GM10266 (cell line): Measurements from ENCODE around the gene RALGAPA1.
"Not testable (repeated sequence)": the region's sequence is repeated elsewhere in the genome, so short reads cannot be mapped to it uniquely, and the experiment has no call there.

ENCODE experiments used
- DNase-seq: peaks from one replicate; pipeline ENCODE4 v3.0.0; 2012; ENCODE audit errors: extremely low spot score
- CTCF ChIP-seq: IDR thresholded peaks from 2 replicates; pipeline ENCODE4 v1.5.1; 2012; ENCODE audit warnings: mild to moderate bottlenecking, low read depth; ENCODE audit not compliant: control insufficient read depth, insufficient read depth; ENCODE audit errors: missing control alignments

Gene RALGAPA1

DNA sequence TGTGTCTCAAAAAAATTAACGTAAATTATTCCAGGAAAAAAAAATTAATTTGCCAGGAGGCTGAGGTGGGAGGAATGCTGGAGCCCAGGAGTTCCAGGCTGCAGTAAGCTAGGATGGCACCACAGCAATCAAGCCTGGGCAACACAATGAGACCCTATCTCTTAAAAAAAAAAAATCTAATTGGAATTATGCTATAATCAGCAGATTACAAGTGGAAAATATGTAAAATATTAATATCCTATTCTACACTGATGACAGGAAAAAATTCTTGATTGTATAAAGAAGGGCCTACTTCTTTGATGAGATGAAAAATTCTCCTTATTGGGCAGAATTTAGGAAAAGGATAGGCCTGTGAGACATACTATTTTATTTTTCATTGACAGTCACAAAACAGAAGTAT is 114.0 kb downstream of the RALGAPA1 start:
- TF ChIP-seq CTCF, result no peak
- DNase-seq, result no peak

GRCh38 chr14:35689000-35689460 is 120.1 kb downstream of the RALGAPA1 start:
- no peak for DNase-seq
- no peak for TF ChIP-seq CTCF

DNA sequence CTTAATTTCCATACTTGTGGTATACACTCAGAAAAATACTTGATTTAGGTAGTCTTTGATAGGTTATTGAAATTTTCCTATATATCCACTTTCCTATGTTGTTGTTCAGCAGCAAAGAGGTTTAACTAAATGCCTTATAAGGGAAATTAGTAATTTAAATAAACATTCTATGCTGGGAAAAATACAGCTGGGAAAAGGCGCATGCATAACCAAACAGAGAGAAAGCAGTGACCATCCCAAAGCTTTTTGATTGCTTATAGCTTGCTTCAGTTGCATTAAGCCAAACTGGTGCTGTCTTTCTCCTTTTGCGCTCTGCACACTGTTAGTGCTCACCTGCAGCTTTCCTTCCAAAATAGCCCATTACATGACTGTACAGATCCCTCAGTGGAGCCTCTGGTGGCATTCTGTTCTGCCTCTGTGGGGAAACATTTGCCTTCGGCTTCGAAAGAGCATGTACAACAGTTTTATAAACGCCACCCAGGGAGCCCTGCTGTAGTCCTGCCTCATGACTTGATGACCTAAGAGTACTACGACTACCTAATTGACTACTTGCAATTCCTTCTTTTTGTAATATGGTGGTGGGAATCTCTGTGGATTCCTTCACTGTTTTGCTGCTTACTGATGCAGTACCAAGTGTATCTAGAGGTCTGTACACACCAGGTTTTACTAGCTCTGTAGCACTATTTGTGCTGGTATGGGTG is 120.8 kb downstream of the RALGAPA1 start:
- no peak for TF ChIP-seq CTCF
- no peak for DNase-seq

DNA sequence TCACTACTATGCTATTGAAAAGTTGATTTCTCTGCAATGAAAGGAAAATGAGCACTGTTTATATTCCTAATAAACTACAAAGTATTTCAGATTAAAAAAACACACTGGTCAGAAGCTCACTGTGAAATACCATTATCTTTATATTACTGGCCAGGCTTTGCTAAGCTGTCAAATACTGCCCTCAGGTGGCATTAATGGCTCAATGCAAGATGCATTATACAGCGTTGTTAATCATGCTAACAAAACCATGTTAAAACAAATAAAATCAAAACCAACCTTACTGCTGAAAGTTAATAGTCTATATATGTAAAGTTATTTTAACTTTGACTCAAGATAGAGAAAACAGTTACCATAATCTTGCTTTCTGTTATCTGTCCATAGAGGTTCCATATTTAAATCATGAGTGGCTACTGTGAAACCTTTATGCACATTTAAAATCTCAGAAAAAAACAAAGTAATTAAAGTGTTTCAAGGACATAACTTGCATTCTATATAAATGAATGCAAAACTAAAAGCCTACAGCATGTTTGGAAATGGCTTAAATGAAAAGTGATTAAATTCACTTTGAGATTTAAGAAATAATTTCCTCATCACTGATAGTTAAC is 121.7 kb downstream of the RALGAPA1 start:
- peak; percentile 14 for DNase-seq

DNA sequence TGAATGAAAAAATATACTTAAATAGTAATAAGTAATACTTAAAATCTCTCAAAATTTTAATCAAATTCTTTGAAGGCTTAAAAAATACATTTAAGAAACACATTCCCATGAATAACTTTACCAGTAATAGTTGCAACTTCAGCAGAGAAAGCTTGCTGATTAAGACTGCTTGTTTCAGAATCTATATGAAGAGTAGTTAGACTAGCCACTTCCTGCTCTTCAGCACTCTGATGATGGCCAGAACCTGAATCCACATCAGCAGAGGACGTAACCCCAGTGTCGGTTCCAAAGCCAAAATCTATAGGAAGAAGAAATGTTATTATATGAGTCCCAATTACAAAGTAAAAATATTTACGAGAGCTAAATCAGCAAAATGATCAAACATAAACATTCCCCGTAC is 125.4 kb downstream of the RALGAPA1 start:
- not testable (repeated sequence) for DNase-seq

More for the DNA sequence above, 121.7 kb downstream of the RALGAPA1 start:
- peak; percentile 83 for TF ChIP-seq CTCF

GRCh38 chr14:35682802-35683201 is 126.3 kb downstream of the RALGAPA1 start:
- no peak for DNase-seq
- TF ChIP-seq CTCF, result no peak

GRCh38 chr14:35678403-35679028 is 130.6 kb downstream of the RALGAPA1 start:
- no peak for DNase-seq
- no peak for TF ChIP-seq CTCF
